Mesenchymal stem cell (in vitro differentiated cells and primary cell): ENCODE data around the gene MNAT1.

Experiments used
- DNase-seq: peaks from one replicate; pipeline ENCODE4 v3.0.0-alpha.2; 2013
- H2AFZ ChIP-seq: one replicate; pipeline ENCODE4 v1.6.1; 2013; ENCODE audit warnings: low read depth, mild to moderate bottlenecking, control low read depth, inconsistent platforms, low read length, moderate library complexity
- H2AK5ac ChIP-seq: 2 replicates; pipeline ENCODE4 v1.6.1; 2013; ENCODE audit warnings: low read length, moderate library complexity, mild to moderate bottlenecking, inconsistent platforms; ENCODE audit not compliant: severe bottlenecking
- H2BK120ac ChIP-seq: one replicate; pipeline ENCODE4 v1.6.1; 2013; ENCODE audit warnings: low read depth, mild to moderate bottlenecking, inconsistent platforms, low read length, moderate library complexity
- H2BK12ac ChIP-seq, 2 experiments: one replicate each; pipeline ENCODE4 v1.6.1; 2013; ENCODE audit warnings: inconsistent platforms in 2 of 2, low read length in 2 of 2, mild to moderate bottlenecking in 2 of 2, moderate library complexity in 2 of 2, control low read depth in 1 of 2
- H2BK15ac ChIP-seq: one replicate; pipeline ENCODE4 v1.6.1; 2013; ENCODE audit warnings: mild to moderate bottlenecking, low read depth, inconsistent platforms; ENCODE audit not compliant: poor library complexity, severe bottlenecking
- H2BK5ac ChIP-seq: 2 replicates; pipeline ENCODE4 v1.6.1; 2013; ENCODE audit warnings: low read depth, mild to moderate bottlenecking, low read length, control low read depth, inconsistent platforms; ENCODE audit not compliant: poor library complexity, severe bottlenecking
- H3K14ac ChIP-seq, 2 experiments: one replicate each; pipeline ENCODE4 v1.6.1; 2013; ENCODE audit warnings: inconsistent platforms in 2 of 2, low read length in 2 of 2, control low read depth in 1 of 2, mild to moderate bottlenecking in 1 of 2, moderate library complexity in 1 of 2
- H3K18ac ChIP-seq, 2 experiments: one replicate each; pipeline ENCODE4 v1.6.1; 2013; ENCODE audit warnings: inconsistent platforms in 2 of 2, low read length in 2 of 2, control low read depth in 1 of 2, low read depth in 1 of 2, mild to moderate bottlenecking in 1 of 2
- H3K23ac ChIP-seq, 2 experiments: one replicate each; pipeline ENCODE4 v1.6.1; 2013; ENCODE audit warnings: inconsistent platforms in 2 of 2, low read length in 2 of 2, mild to moderate bottlenecking in 2 of 2, moderate library complexity in 2 of 2, control low read depth in 1 of 2
- H3K27ac ChIP-seq: 2 replicates; pipeline ENCODE4 v1.5.1; 2013; ENCODE audit warnings: mild to moderate bottlenecking, moderate library complexity, low read length, control low read depth, inconsistent platforms; ENCODE audit not compliant: poor library complexity, severe bottlenecking
- H3K27me3 ChIP-seq, 2 experiments: 2 replicates each; pipeline versions ENCODE4 v1.6.1 to v1.7.0; 2013; ENCODE audit warnings: low read length in 2 of 2, mild to moderate bottlenecking in 2 of 2, moderate library complexity in 2 of 2, control low read depth in 1 of 2, inconsistent platforms in 1 of 2; ENCODE audit not compliant: control insufficient read depth in 1 of 2, insufficient read depth in 1 of 2
- H3K36me3 ChIP-seq, 2 experiments: 2 replicates each; pipeline versions ENCODE4 v1.6.1 to v1.7.0; 2013; ENCODE audit warnings: low read length in 2 of 2, control low read depth in 1 of 2, inconsistent platforms in 1 of 2, low read depth in 1 of 2, mild to moderate bottlenecking in 1 of 2; ENCODE audit not compliant: insufficient read depth in 2 of 2, control insufficient read depth in 1 of 2
- H3K4ac ChIP-seq, 2 experiments: one replicate each; pipeline ENCODE4 v1.6.1; 2013; ENCODE audit warnings: inconsistent platforms in 2 of 2, low read length in 2 of 2, mild to moderate bottlenecking in 2 of 2, moderate library complexity in 2 of 2, control low read depth in 1 of 2, low read depth in 1 of 2
- H3K4me1 ChIP-seq: 2 replicates; pipeline ENCODE4 v1.6.1; 2013; ENCODE audit warnings: low read depth, low read length, control low read depth; ENCODE audit not compliant: control insufficient read depth, insufficient read depth
- H3K4me2 ChIP-seq: 2 replicates; pipeline ENCODE4 v1.6.1; 2013; ENCODE audit warnings: low read length, mild to moderate bottlenecking, inconsistent platforms; ENCODE audit not compliant: poor library complexity, severe bottlenecking
- H3K4me3 ChIP-seq, 2 experiments: 2 replicates each; pipeline versions ENCODE4 v1.5.1 to v1.7.0; 2013; ENCODE audit warnings: low read length in 2 of 2, mild to moderate bottlenecking in 2 of 2, control low read depth in 1 of 2, low read depth in 1 of 2; ENCODE audit not compliant: insufficient read depth in 1 of 2
- H3K79me1 ChIP-seq: replicated peaks from 2 replicates; pipeline ENCODE4 v1.6.1; 2013; ENCODE audit warnings: mild to moderate bottlenecking, control low read depth, low read length, inconsistent platforms; ENCODE audit not compliant: poor library complexity, severe bottlenecking
- H3K9ac ChIP-seq: 2 replicates; pipeline ENCODE4 v1.7.0; 2013; ENCODE audit warnings: mild to moderate bottlenecking, low read length, moderate library complexity
- H3K9me3 ChIP-seq: 2 replicates; pipeline ENCODE4 v1.7.0; 2013; ENCODE audit warnings: mild to moderate bottlenecking, low read length; ENCODE audit not compliant: control insufficient read depth
- H4K8ac ChIP-seq: one replicate; pipeline ENCODE4 v1.6.1; 2013; ENCODE audit warnings: inconsistent platforms, mild to moderate bottlenecking, low read length, moderate library complexity
- H4K91ac ChIP-seq: one replicate; pipeline ENCODE4 v1.6.1; 2013; ENCODE audit warnings: mild to moderate bottlenecking, low read length, inconsistent platforms
- WGBS: methylation state at CpG from one replicate; pipeline ENCODE4 v1.1.7; 2013; ENCODE audit warnings: mixed read lengths; 5-methylcytosine and 5-hydroxymethylcytosine counted together

The MNAT1 gene

DNA sequence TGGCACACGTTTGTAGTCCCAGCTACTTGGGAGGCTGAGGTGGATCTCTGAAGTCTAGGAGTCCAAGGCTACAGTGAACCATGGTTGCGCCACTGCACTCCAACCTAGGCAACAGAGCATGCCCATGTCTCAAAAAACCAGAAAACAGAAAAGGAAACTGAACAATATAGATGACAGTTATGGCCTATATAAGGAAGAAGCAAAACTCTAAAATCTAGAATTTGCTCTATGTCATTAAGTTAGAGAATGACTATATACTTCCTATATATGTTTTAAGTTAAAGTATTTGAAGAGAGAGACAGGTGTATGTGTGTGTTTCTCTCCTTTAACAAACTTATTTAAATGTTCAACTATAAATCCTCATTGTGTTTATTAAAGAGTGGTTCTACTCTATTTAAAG is 65.8 kb downstream of the MNAT1 start:
- H2AK5ac ChIP-seq = no peak overlapping the region
- no peaks in the 10 kb centered on the region for H3K27me3 ChIP-seq
- peaks cover 3 to 35% of the 10 kb centered on the region in 2 experiments for H3K36me3 ChIP-seq
- H3K14ac ChIP-seq = no peak overlapping the region
- no peaks in the 10 kb centered on the region for H3K9me3 ChIP-seq
- no peak overlapping the region for H2BK5ac ChIP-seq
- no peak overlapping the region for H3K27ac ChIP-seq
- H2BK120ac ChIP-seq = no peak overlapping the region
- WGBS = 100% methylated on average over 1 of the region's 2 CpGs
- no peak overlapping the region for H3K9ac ChIP-seq
- no peak overlapping the region for H2AFZ ChIP-seq
- no peak overlapping the region for H4K8ac ChIP-seq
- no peak overlapping the region for H4K91ac ChIP-seq
- H3K79me1 ChIP-seq = peaks cover 7% of the 10 kb centered on the region
- H3K4me3 ChIP-seq = no peak overlapping the region
- no peak overlapping the region for H2BK12ac ChIP-seq
- H3K4me2 ChIP-seq = no peak overlapping the region
- no peak overlapping the region for H3K23ac ChIP-seq
- no peak overlapping the region for H3K18ac ChIP-seq
- no peak overlapping the region for H3K4ac ChIP-seq
- no peak overlapping the region for H2BK15ac ChIP-seq
- no peak for DNase-seq
- H3K4me1 ChIP-seq = no peaks in the 10 kb centered on the region

GRCh38 chr14:60803871-60804270 is 69.3 kb downstream of the MNAT1 start:
- H3K4me3 ChIP-seq = no peak overlapping the region
- no peaks in the 10 kb centered on the region for H3K9me3 ChIP-seq
- H3K4me2 ChIP-seq = no peak overlapping the region
- H2AK5ac ChIP-seq = no peak overlapping the region
- no peak overlapping the region for H3K14ac ChIP-seq
- no peak overlapping the region for H4K91ac ChIP-seq
- no peak overlapping the region for H3K18ac ChIP-seq
- H3K27ac ChIP-seq = no peak overlapping the region
- no peak overlapping the region for H3K23ac ChIP-seq
- peaks cover 3 to 25% of the 10 kb centered on the region in 2 experiments for H3K36me3 ChIP-seq
- no peak overlapping the region for H2BK12ac ChIP-seq
- WGBS = no CpG with 5 or more reads among the region's 1 CpG
- no peak for DNase-seq
- H2BK120ac ChIP-seq = no peak overlapping the region
- H3K4ac ChIP-seq = no peak overlapping the region
- H2AFZ ChIP-seq = no peak overlapping the region
- no peak overlapping the region for H4K8ac ChIP-seq
- peaks cover 9% of the 10 kb centered on the region for H3K79me1 ChIP-seq
- no peak overlapping the region for H2BK15ac ChIP-seq
- no peak overlapping the region for H2BK5ac ChIP-seq
- no peaks in the 10 kb centered on the region for H3K4me1 ChIP-seq
- H3K27me3 ChIP-seq = no peaks in the 10 kb centered on the region
- H3K9ac ChIP-seq = no peak overlapping the region

DNA sequence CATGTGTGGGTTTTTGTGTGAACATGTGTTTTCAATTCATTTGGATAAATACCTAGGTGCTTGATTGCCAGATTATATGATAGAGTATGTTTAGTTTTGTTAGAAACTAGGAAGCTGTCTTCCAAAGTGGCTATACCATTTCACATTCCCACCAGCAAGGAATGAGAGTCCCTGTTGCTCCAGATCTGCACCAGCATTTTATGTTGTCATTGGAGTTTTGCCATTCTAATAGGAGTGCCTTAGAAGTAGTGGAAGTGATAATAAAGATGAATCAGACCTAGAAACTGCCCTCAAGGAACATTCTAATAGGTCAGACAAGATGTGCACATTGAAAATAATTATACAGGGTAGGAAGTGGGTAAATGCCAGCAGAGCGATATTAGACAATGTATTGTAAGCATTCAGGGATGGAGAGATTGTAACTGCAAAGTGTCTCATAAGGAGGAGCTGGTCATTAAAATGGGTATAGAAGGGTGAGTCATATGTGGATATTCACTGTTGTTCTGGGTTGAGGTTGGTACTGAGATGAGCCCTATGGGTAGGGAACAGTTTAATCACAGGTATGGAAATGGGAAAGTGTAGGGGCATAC is 71.4 kb downstream of the MNAT1 start:
- H2AFZ ChIP-seq = no peak overlapping the region
- H4K91ac ChIP-seq = no peak overlapping the region
- H3K9ac ChIP-seq = no peak overlapping the region
- no peaks in the 10 kb centered on the region for H3K9me3 ChIP-seq
- H4K8ac ChIP-seq = no peak overlapping the region
- no peak overlapping the region for H3K14ac ChIP-seq
- peaks cover 9% of the 10 kb centered on the region for H3K79me1 ChIP-seq
- H3K4me2 ChIP-seq = no peak overlapping the region
- H3K27me3 ChIP-seq = no peaks in the 10 kb centered on the region
- 94% methylated on average over 1 of the region's 1 CpG for WGBS
- H2BK15ac ChIP-seq = no peak overlapping the region
- no peak overlapping the region for H2BK12ac ChIP-seq
- H2BK120ac ChIP-seq = no peak overlapping the region
- peaks cover 0 to 20% of the 10 kb centered on the region in 2 experiments for H3K36me3 ChIP-seq
- DNase-seq = no peak
- H3K4ac ChIP-seq = no peak overlapping the region
- no peak overlapping the region for H3K4me3 ChIP-seq
- no peaks in the 10 kb centered on the region for H3K4me1 ChIP-seq
- H3K27ac ChIP-seq = no peak overlapping the region
- no peak overlapping the region for H3K18ac ChIP-seq
- no peak overlapping the region for H2AK5ac ChIP-seq
- H3K23ac ChIP-seq = no peak overlapping the region
- no peak overlapping the region for H2BK5ac ChIP-seq

DNA sequence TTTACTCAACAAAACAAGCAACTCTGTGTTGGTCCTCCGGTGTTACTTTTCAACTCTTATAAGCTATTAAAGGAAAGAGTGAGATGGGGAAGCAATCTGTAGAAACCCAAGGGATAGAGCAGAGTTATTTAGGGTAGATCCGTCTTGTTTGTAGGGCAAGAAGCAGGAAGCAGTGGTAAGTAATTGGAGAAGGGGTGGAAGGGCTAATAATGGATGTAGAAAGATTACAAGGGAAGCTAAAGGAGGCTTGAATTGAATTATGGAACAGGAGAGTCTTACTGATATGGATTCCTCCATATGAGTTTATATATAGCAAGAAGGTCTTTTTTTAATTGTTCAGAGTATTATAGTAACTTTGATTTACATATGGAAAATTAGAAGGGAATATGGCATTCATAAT is 72.7 kb downstream of the MNAT1 start:
- Histone ChIP-seq H4K8ac (no peak overlapping the region), H3K18ac (no peak overlapping the region), H2AK5ac (no peak overlapping the region), H3K9ac (no peak overlapping the region), H3K4ac (no peak overlapping the region), H3K27ac (no peak overlapping the region), H2BK120ac (no peak overlapping the region), H3K36me3 (peaks cover 0 to 20% of the 10 kb centered on the region in 2 experiments), H3K14ac (no peak overlapping the region), H3K27me3 (no peaks in the 10 kb centered on the region), H2BK15ac (no peak overlapping the region), H3K9me3 (no peaks in the 10 kb centered on the region), H2AFZ (no peak overlapping the region), H3K23ac (no peak overlapping the region), H3K4me3 (no peak overlapping the region), H2BK5ac (no peak overlapping the region), H3K79me1 (peaks cover 9% of the 10 kb centered on the region), H3K4me2 (no peak overlapping the region), H2BK12ac (no peak overlapping the region), H3K4me1 (no peaks in the 10 kb centered on the region), H4K91ac (no peak overlapping the region)
- DNase-seq = no peak
- 96% methylated on average over 2 of the region's 2 CpGs for WGBS
